K562 (cell line): ENCODE measurements around the gene MMP15. TPM values are rescaled to one million over a fixed set of nuclear protein-coding genes. Genes with fewer than 3 reads are reported as not detected.

Experiments used
- ATAC-seq: fragments of 200-7000 bp; cut with Tn5 transposase; 3 replicates; pipeline ENCODE4 v1.9.1; 2020; ENCODE audit warnings: moderate library complexity
- BruUV-seq: library from RNA; stranded (reverse); fragments of 400-500 nt; replicated peaks from 2 replicates; lab custom pipeline; 2021; lab: Mats Ljungman, UMichigan
- CTCF ChIA-PET: fragments of 300-600 bp; formaldehyde crosslinking; extraction: SDS; loops from one replicate; lab custom pipeline; 2021; ENCODE audit warnings: low intra/inter-chr PET ratio; lab: Yijun Ruan, JAX
- POLR2A ChIA-PET: fragments of 300-600, 350-650 bp; sonication (Branson Sonifier 250); formaldehyde crosslinking; extraction: SDS; loops from one replicate; lab custom pipeline; 2021; ENCODE audit warnings: antibody characterized with exemption, inconsistent platforms; lab: Yijun Ruan, JAX
- DNase-seq, 4 experiments: peaks; one replicate each; pipeline versions ENCODE4 v3.0.0 to v3.0.0-alpha.2; 2011 to 2018; ENCODE audit warnings: low spot score in 3 of 4, mixed read lengths in 3 of 4; ENCODE audit errors: extremely low read depth in 1 of 4
- FAIRE-seq: peaks from 2 replicates; lab custom pipeline; 2011; peaks lifted over from hg19 to GRCh38; lab: Jason Lieb, UNC
- H2AFZ ChIP-seq: 2 replicates; pipeline ENCODE4 v1.6.0; 2011; ENCODE audit warnings: low read depth, low read length, control low read depth, inconsistent platforms
- H3K27ac ChIP-seq: fragments of 200-600 bp; 3 replicates; pipeline ENCODE4 v1.8.0; 2011; ENCODE audit warnings: low read depth, mild to moderate bottlenecking, control low read depth, inconsistent platforms, low read length, moderate library complexity, mixed read lengths; ENCODE audit errors: extremely low read depth
- H3K27me3 ChIP-seq, 2 experiments: fragments of 300-600 bp in 1 of 2; 2 replicates in 1 of 2; 3 replicates in 1 of 2; pipeline versions ENCODE4 v1.6.0 to v1.8.0; 2011; ENCODE audit warnings: inconsistent platforms in 2 of 2, low read length in 2 of 2, mild to moderate bottlenecking in 1 of 2, mixed read lengths in 1 of 2, moderate library complexity in 1 of 2; ENCODE audit not compliant: control insufficient read depth in 2 of 2, insufficient read depth in 2 of 2
- H3K36me3 ChIP-seq: fragments of 300-600 bp; 3 replicates; pipeline ENCODE4 v1.8.0; 2011; ENCODE audit warnings: mild to moderate bottlenecking, low read length, inconsistent platforms; ENCODE audit not compliant: control insufficient read depth, insufficient read depth
- H3K4me1 ChIP-seq, 2 experiments: fragments of 200-600 bp in 1 of 2; replicated peaks in 1 of 2; 2 replicates in 1 of 2; 3 replicates in 1 of 2; pipeline versions ENCODE4 v1.5.1 to v1.8.0; 2011; ENCODE audit warnings: inconsistent platforms in 2 of 2, low read length in 2 of 2, mild to moderate bottlenecking in 1 of 2, mixed read lengths in 1 of 2, moderate library complexity in 1 of 2; ENCODE audit not compliant: control insufficient read depth in 2 of 2, insufficient read depth in 2 of 2
- H3K4me2 ChIP-seq: 2 replicates; pipeline ENCODE4 v1.6.1; 2011; ENCODE audit warnings: low read length, control low read depth, inconsistent platforms, mixed read lengths; ENCODE audit not compliant: insufficient read depth
- H3K4me3 ChIP-seq: fragments of 200-600 bp; sonication (generic), shearing (Covaris generic); 2 replicates; pipeline ENCODE4 v1.5.1; 2016; ENCODE audit warnings: control low read depth, inconsistent platforms
- H3K79me2 ChIP-seq: fragments of 200-600 bp; 3 replicates; pipeline ENCODE4 v1.8.0; 2011; ENCODE audit warnings: low read length, inconsistent platforms; ENCODE audit not compliant: control insufficient read depth, insufficient read depth
- H3K9ac ChIP-seq, 2 experiments: 2 replicates each; pipeline versions ENCODE4 v1.6.0 to v1.6.1; 2011; ENCODE audit warnings: low read depth in 2 of 2, low read length in 2 of 2, control low read depth in 1 of 2, inconsistent platforms in 1 of 2, mild to moderate bottlenecking in 1 of 2, mixed read lengths in 1 of 2; ENCODE audit not compliant: insufficient read depth in 1 of 2
- H3K9me1 ChIP-seq: one replicate; pipeline ENCODE4 v1.6.0; 2011; ENCODE audit warnings: inconsistent platforms, mild to moderate bottlenecking, low read length, moderate library complexity; ENCODE audit not compliant: control insufficient read depth, insufficient read depth
- H3K9me3 ChIP-seq: replicated peaks from 2 replicates; pipeline ENCODE4 v1.5.1; 2011; ENCODE audit warnings: low read depth, low read length, inconsistent platforms; ENCODE audit not compliant: control insufficient read depth, insufficient read depth
- H4K20me1 ChIP-seq: replicated peaks from 2 replicates; pipeline ENCODE4 v1.6.1; 2011; ENCODE audit warnings: low read length, inconsistent platforms, mixed read lengths; ENCODE audit not compliant: control insufficient read depth, insufficient read depth
- CXXC5 ChIP-seq: fragments of 250-450 bp; sonication (Bioruptor Pico); IDR thresholded peaks from 2 replicates; pipeline ENCODE4 v1.8.0; 2022; ENCODE audit warnings: inconsistent platforms, mild to moderate bottlenecking, moderate library complexity
- MAZ ChIP-seq, 2 experiments: fragments of 450-650 bp in 1 of 2; sonication (generic) in 1 of 2; formaldehyde crosslinking; IDR thresholded peaks in 1 of 2; conservative IDR thresholded peaks in 1 of 2; 2 replicates each; pipeline versions ENCODE4 v1.4.0 to v1.5.0; 2020; ENCODE audit warnings: mild to moderate bottlenecking in 1 of 2, missing genetic modification reagents in 1 of 2
- MYNN ChIP-seq, 2 experiments: sonication (generic); formaldehyde crosslinking in 1 of 2; IDR thresholded peaks; 2 replicates each; pipeline versions ENCODE4 v1.5.0 to v1.6.1; 2016 to 2020; ENCODE audit warnings: antibody characterized with exemption in 1 of 2, missing genetic modification reagents in 1 of 2
- TCF3 ChIP-seq: sonication (generic); formaldehyde crosslinking; IDR thresholded peaks from 2 replicates; pipeline ENCODE4 v1.4.0; 2020; ENCODE audit warnings: mild to moderate bottlenecking, missing genetic modification reagents
- ZC3H11A ChIP-seq: IDR thresholded peaks from 2 replicates; pipeline ENCODE4 v1.6.1; 2012; ENCODE audit warnings: low read depth, low read length, improper control_type of control experiment
- WGBS: fragments of 100-300 bp; shearing (Covaris generic); methylation state at CpG from one replicate; pipeline ENCODE4 v1.1.6; 2016; ENCODE audit warnings: low coverage, mixed read lengths; ENCODE audit not compliant: insufficient coverage; ENCODE audit errors: missing lambda C conversion rate; 5-methylcytosine and 5-hydroxymethylcytosine counted together
- in situ Hi-C: fragments of 300-500 bp; cut with MboI; formaldehyde crosslinking; loops from 4 replicates; pipeline ENCODE4 v1.15.0; 2018; ENCODE audit warnings: inconsistent platforms, mixed read lengths
- intact Hi-C: fragments of 100-400 bp; cut with micrococcal nuclease; formaldehyde crosslinking; loops from 2 replicates; pipeline ENCODE4 v1.14.2; 2022
- polyA plus RNA-seq, 8 experiments: library from polyadenylated mRNA; depleted of rRNA in 4 of 8; stranded (reverse) in 5 of 8; unstranded in 3 of 8; fragments of >200 nt; fragmentation: Nextera tagmentation in 2 of 8; fragmentation: Illumina TruSeq in 1 of 8; extraction: Ambion mirVana in 2 of 8; extraction: Trizol in 1 of 8; gene quantifications; 2 replicates each; pipeline versions ENCODE4 v1.2.1 to v1.2.3, GENCODE V29; 2011 to 2014; ENCODE audit warnings: inconsistent platforms in 1 of 8, missing spikeins in 1 of 8
- total RNA-seq, 7 experiments: library from RNA; depleted of rRNA in 6 of 7; stranded (reverse); fragments of >200 nt in 6 of 7; fragmentation: Illumina TruSeq in 2 of 7; extraction: Trizol in 2 of 7; gene quantifications; 2 replicates each; pipeline versions ENCODE4 v1.2.1 to v1.2.3, GENCODE V29; 2011 to 2021; ENCODE audit warnings: low replicate concordance in 1 of 7
- TF ChIP-seq, protein P1 (sequence below): sonication (generic); formaldehyde crosslinking; IDR thresholded peaks from 2 replicates; pipeline ENCODE4 v1.5.0; 2020; ENCODE audit warnings: missing genetic modification reagents
- TF ChIP-seq, protein P2 (sequence below): sonication (generic); formaldehyde crosslinking; IDR thresholded peaks from 2 replicates; pipeline ENCODE4 v1.8.0; 2023; ENCODE audit warnings: mild to moderate bottlenecking, missing genetic modification reagents

The MMP15 gene
- total and polyA plus RNA-seq, 9 of the 15 experiments (the other 6 are each of a cell fraction or from before 2014, with no cell fraction given): 0.01 to 20.4 (median 5.5) TPM

DNA sequence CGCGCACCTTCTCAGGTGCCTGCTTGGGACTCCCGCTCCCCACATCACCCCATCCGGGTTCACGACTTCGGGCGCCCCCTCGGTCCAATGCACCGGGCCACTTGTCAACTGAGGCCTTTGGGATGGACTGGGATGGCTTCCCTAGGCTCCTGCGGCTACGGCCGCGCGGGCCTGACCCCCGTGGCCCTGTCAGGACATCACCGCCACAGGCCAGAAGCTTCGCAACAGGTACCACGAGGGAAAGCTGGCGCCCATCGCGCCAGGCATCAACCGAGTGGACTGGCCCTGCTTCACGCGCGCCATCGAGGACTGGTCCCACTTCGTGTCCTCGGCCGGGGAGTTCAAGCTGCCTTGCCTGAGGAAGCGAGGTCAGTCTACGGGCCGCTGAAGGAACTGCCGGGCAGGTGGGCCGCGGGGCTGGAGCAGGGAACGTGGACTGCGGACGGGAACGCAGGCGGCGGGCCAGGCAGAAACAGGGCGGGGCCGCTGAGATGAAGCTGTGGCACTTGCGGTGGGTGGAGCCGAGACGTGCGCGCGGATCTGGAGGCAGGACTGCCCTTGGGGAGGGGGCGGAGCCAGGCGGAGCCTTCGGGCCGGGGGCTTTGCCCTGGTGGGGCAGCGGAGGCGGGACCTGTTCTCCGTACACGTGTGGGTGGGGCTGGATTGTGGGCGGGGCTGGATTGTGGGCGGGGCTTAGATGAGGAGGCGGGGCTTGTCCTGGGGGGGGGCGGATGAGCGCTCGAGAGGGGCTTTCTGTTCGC, 40.9 kb upstream of the MMP15 start (continued):
- TF ChIP-seq CXXC5 (CRISPR knock-in tag) (peak; percentile 48), ZC3H11A (no peak), MAZ (CRISPR knock-in tag; conservative IDR thresholded peaks at IDR 0.05 in 1 of 2, IDR thresholded peaks at IDR 0.05 in 1 of 2) (peak; percentile 36 to 37; a peak in 1 of 4 replicates)
- TF ChIP-seq, protein P1, sequence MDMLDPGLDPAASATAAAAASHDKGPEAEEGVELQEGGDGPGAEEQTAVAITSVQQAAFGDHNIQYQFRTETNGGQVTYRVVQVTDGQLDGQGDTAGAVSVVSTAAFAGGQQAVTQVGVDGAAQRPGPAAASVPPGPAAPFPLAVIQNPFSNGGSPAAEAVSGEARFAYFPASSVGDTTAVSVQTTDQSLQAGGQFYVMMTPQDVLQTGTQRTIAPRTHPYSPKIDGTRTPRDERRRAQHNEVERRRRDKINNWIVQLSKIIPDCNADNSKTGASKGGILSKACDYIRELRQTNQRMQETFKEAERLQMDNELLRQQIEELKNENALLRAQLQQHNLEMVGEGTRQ (CRISPR knock-in tag): no peak

DNA sequence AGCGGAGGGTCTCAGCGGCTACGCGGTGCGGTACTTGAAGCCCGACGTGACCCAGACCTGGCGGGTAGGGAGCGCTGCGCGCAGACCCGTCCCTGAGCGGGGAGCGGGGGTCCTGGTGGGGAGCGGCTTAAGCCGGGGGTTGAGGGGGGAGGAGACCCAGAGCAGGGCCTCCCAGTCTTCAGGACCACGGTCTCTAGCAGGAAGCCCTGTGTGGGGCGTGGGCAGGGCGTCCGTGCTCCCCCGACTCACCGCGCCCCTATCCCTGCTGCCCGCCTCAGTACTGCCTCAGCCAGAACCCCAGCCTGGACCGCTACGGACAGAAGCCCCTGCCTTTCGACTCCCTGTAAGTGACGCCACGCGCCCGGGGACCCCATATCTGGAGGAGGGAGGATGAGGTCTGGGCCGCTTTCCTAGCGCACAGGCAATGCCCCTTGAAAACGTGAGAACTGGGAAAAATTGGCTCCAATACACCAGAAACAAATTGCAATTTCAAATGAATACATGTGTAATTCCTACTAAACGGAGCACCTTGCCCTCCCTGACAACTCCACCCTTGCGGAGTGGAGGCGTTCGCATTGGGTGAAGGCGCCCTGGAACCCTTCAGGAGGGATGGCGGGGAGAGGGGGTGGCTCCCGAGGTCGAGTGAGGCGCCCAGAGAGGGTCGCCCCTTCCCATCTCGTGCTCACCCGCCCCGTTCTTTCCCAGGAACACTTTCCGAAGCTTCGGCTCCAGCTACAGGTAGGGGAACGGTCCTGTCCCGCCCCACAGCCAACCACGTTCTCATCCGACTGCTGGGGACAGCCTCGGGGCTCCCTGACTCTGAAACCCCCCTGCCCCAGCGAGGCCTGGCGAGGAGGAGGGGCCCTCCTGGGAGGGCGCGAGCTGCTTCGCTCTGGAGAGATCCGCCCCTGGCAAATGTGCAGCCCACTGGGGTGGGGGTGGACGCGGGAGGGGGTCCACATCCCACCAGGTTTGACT, 40.1 kb upstream of the MMP15 start:
- Histone ChIP-seq H3K4me2 (peak overlapping the region; percentile 88), H4K20me1 (no peaks in the 10 kb centered on the region), H3K4me3 (peak overlapping the region; percentile 55), H3K27ac (no peak overlapping the region), H3K36me3 (no peaks in the 10 kb centered on the region), H3K9me3 (no peaks in the 10 kb centered on the region), H3K27me3 (no peaks in the 10 kb centered on the region), H3K4me1 (peaks cover 6 to 21% of the 10 kb centered on the region in 2 experiments; a peak in 4 of 5 replicates), H2AFZ (peak overlapping the region; percentile 95), H3K9me1 (no peaks in the 10 kb centered on the region), H3K9ac (peak overlapping the region; percentile 44 to 91; a peak in 3 of 4 replicates), H3K79me2 (no peaks in the 10 kb centered on the region)
- POLR2A ChIA-PET: interaction anchor here (0.6 to 0.7 kb wide), 3 partner anchors 9 to 144 kb away, joined by 3 to 5 read pairs (median 3); a partner anchor contains a TSS
- DNase-seq: peak; percentile 51 to 79 (median 76)
- 36% methylated on average over 28 of the region's 62 CpGs for WGBS
- CTCF ChIA-PET: no interaction called here
- no peak for FAIRE-seq
- in situ Hi-C loops (no loop called here), intact Hi-C loops (no loop called here)
- ATAC-seq: peak; percentile 72
- no TSS peak for BruUV-seq
- TF ChIP-seq, protein P2, sequence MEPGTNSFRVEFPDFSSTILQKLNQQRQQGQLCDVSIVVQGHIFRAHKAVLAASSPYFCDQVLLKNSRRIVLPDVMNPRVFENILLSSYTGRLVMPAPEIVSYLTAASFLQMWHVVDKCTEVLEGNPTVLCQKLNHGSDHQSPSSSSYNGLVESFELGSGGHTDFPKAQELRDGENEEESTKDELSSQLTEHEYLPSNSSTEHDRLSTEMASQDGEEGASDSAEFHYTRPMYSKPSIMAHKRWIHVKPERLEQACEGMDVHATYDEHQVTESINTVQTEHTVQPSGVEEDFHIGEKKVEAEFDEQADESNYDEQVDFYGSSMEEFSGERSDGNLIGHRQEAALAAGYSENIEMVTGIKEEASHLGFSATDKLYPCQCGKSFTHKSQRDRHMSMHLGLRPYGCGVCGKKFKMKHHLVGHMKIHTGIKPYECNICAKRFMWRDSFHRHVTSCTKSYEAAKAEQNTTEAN (CRISPR knock-in tag): no peak
- TF ChIP-seq MYNN (IDR thresholded peaks at IDR 0.05) (0 out of 2 replicates have a peak, but pooled peaks have one; percentile 4), MYNN (CRISPR knock-in tag; IDR thresholded peaks at IDR 0.05) (no peak), TCF3 (CRISPR knock-in tag) (no peak)
